A172 (cell line): ENCODE measurements around the gene JMJD8. TPM values are rescaled to one million over a fixed set of nuclear protein-coding genes. Genes with fewer than 3 reads are reported as not detected.

Source experiments
- DNase-seq: peaks from one replicate; pipeline ENCODE4 v3.0.0-alpha.2; 2015; ENCODE audit warnings: low spot score
- total RNA-seq: library from RNA; depleted of rRNA; stranded (reverse); fragments of >200 nt; shearing (Covaris generic); gene quantifications from 2 replicates; pipeline ENCODE4 v1.2.3, GENCODE V29; 2014

The JMJD8 gene
- total RNA-seq, 1 experiment from 2014 or later: 1.6 TPM

DNA sequence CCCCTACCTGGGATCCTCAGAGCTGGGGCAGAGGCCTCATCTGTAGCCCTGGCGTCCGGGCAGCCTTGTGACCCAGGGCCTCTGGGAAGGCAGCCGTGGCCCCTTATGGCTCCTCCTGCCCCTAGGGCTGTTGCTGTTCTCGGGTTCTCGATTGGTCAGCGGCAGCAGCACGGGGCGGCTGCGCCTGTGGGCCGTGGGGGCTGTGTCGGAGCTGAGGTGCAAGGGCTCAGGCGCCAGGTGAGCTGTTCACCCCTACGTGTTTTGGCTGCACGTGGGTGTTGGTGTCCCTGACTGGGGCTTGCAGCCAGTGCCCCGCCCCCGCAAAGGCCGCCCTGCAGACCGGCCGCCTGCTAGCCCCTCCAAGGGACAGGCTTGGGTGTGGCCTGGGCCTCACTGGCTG lies 22.0 kb downstream of the JMJD8 start:
- DNase-seq: no peak

GRCh38 chr16:661184-661821 lies 22.8 kb downstream of the JMJD8 start:
- no peak for DNase-seq

DNA sequence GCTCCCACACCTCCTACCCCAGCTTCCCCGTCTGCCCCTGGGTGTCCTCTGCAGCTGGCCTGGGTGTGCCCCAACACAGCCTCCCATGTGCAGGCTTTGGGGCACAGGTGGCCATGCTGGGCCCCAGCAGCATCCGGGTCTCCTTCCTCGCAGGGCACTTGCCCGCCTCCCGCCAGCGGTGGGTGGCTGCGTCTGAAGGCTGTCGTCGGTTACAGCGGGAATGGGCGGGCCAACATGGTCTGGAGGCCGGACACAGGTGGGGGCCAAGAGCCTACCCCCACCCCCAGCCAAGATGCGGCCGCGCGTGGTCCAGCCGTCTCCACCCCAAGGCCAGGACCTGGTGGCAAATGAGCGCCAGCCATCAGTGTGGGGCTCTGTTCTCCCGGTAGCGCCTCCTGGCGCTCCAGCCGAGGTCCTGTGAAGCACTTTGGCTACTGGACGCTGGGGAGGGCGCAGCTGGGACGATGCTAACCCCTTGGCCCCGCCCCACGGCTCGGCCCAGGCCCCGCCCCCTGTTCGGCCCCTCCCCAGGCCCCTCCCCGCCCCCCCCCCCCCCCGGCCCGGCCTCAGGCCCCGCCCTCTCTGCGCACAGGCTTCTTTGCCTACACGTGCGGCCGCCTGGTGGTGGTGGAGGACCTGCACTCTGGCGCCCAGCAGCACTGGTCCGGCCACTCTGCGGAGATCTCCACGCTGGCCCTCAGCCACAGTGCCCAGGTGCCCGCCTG lies 23.5 kb downstream of the JMJD8 start:
- DNase-seq: no peak

DNA sequence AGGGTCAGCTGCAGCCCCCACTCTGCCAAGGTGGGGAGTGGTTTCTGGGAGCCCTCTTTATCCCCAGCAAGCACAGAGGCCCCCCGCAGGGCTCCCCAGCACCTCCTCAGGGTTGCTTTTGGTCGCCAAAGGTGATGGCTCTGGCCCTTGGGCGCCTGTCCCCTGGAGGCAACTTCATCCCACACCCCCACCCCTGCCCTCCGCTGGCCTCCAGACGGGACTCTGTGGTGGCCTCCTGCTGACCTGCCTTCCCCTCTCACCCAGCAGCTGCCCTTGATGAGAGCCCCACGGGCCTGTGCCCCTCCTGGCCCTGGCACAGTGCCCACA lies 24.0 kb downstream of the JMJD8 start:
- no peak for DNase-seq

DNA sequence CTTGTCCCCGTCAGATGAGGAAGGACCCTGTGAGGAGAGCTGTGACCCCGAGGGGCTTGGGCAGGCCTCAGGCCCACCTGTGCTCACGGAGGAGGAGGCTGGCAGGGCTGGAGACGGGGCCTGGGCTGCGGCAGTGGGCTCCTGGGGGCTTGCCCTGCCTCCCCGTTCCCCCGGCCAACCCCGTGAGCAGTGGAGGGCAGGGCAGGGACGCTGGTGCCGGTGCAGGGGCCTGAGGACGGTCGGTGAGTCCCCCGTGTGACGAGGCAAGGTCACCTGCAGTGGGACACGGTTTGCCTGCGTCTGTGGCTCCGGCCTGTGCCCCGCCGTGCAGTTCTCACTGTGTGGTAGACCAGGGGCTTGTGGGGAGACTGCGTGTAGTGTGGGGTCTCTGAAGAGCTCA lies 24.5 kb downstream of the JMJD8 start:
- no peak for DNase-seq

DNA sequence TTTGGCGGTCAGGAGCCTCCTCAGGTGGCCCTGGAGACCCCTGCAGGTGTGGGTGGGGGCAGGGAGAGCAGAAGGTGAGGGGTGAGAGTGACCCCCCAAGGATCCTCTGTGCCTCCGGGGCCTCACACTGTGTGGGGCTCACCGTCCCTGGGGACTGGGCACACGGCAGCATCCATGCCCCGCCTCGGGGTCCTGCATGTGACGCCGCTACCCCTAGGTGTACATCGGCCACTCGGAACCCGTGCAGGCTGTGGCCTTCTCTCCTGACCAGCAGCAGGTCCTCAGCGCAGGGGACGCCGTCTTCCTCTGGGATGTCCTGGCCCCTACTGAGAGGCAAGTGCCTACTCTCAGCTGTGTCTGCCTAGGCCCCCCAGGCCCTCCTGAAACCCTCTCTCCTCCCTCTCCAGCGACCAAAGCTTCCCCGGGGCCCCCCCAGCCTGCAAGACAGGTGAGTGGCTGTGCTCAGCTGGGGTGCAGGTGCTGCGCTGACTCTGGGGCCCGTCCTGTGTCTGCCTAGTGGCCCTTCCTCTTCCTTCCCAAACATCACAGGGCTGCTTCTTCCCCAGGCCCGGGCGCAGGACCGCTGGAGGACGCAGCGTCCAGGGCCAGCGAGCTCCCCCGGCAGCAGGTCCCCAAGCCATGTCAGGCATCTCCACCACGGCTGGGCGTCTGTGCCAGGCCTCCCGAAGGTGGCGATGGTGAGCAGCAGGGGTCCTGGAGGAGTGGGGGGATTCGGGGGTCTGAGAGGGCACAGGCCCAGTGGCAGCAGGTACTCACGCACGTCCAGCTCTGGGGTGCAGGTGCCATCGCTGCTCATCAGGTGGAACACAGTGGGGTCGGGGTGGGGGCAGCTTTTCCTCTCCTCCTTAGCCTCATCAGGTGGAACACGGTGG lies 25.2 kb downstream of the JMJD8 start:
- no peak for DNase-seq

GRCh38 chr16:657487-657886 lies 26.6 kb downstream of the JMJD8 start:
- DNase-seq: no peak

- DNase-seq: no peak
Measured at GRCh38 chr16:654034-654433, 30.1 kb downstream of the JMJD8 start.

DNA sequence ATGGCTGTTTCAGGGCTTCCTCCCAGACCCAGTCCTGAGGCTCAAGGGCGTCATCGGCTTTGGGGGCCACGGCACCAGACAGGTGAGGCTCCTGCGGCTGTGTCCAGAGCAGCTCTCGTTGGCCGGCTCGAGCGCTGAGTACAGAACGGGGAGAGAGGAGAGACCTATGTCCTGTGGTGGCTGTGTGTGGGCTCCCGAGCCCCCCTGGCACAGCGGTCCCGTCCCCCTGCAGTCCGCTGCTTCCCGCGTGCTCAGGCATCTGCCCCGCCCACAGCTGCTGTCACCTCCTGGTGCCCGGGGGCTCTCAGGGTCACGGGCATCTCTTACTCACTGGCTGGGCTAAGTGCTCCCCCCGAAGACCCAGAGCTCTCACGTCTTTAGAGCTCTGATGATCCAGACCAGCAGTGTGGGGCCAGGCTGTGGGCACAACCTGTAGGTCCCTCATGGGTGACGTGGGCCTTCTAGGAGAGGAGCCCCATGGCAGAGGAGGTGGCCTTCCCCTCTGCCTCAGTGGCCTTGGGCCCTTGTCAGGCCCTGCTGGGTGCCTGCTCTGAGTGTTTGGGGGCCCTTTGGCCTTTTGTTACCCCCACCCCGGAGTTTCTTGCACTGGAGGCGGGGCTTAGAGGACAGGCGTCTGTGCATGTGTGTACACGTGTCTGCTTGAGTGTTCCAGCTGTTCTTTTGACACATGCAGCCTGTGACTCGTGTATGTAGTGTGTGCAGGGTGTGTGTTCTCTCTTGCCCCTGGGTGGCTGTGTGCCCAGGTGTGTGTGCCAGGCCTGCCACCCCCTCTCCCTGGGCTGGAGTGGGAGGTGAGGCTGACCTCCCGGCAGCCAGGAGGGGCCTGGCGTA lies 31.5 kb downstream of the JMJD8 start:
- DNase-seq: no peak

- peak; percentile 43 for DNase-seq
Measured at GRCh38 chr16:651844-652243, 32.3 kb downstream of the JMJD8 start.

GRCh38 chr16:649631-650030 lies 34.5 kb downstream of the JMJD8 start:
- DNase-seq: no peak

- DNase-seq: peak; percentile 79
Measured at GRCh38 chr16:648781-649589, 35.1 kb downstream of the JMJD8 start, which contains the start of gene WDR90. Gene WDR90, plus strand, starts transcription at chr16:649365. Its CDS starts 52 bp downstream, at chr16:649417.

DNA sequence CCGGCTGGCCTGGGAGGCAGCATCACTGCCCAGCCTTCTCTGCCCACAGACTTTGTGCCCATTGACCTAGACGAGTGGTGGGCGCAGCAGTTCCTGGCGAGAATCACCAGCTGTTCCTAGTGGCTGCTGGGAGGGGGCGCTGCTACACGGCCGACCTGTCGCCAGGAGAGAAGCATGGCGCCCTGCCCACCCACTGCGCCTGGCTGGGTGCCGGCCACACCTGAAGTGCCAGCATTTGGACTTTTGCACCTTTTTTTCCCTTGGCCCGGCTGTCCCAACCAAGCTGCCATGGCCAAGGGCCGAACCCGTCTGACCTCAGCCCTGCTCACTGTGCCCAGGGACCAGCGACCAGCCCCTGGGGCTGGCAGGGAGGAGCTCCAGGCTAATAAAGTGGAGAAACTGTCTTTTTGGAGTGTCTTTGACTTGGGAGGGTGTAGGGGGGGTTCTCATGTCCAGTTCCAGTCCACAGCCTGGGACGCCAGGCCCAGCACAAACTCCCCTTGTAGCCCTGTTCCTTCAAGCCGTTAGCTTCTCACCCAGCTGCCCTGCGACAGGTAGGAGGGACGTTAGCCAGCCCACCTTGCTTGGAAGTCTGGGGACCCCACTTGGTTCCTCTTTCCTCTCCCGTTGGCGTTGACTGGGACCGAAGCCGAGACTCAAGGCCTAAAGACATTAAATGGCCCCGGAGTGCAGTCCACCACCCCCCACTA lies 35.9 kb downstream of the JMJD8 start:
- DNase-seq: no peak

DNA sequence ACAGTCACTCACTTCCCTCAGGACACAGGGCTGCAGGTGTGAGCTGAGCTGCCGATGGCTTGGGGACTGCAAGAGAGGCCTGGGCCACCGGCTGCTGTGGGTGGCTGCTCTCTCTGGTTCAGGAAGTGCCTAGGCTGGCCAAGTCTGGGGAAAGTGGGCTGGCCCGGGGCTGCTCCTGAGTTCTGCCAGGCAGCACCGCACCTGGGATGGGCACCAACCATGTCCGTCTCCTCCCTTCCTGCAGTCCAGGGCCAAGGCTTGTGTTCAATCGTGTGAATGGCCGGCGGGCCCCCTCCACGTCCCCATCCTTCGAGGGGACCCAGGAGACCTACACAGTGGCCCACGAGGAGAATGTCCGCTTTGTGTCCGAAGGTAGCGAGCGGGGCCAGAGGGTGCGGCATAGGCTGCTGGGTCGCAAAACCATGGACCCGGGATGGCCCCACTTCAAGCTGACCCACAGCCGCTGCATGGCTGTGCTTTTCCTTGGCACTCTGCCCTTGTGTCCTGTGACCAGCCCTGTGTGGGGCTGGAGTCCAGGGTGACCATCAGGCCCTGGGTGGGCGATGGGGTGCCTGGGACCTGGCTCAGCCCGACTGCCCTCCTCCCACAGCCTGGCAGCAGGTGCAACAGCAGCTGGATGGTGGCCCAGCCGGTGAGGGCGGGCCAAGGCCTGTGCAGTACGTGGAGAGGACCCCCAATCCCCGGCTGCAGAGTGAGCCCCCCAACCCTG lies 36.8 kb downstream of the JMJD8 start:
- no peak for DNase-seq

DNA sequence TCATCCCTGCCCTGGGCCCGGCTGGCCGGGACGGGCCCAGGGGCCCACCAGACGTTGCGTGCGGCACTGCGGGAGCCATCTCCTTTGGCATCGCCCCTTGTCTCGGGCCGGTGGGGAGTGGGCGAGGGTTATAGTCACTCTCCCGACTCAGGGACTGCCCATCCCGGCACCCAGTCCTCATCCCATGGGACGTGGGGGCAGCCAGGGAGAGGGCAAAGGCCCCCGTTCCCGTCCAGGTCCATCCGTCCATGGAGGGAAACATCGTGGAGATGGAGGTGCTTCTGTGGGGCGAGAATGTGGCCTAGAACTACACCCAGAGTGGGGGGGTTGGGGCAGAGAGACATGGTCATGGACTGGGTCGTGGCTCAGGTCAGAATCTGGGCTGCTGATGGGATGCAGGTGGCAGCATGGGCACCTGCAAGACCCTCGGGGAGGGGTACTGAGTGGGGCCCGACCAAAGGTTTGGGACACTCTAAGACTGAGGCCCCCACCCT lies 37.4 kb downstream of the JMJD8 start:
- no peak for DNase-seq

DNA sequence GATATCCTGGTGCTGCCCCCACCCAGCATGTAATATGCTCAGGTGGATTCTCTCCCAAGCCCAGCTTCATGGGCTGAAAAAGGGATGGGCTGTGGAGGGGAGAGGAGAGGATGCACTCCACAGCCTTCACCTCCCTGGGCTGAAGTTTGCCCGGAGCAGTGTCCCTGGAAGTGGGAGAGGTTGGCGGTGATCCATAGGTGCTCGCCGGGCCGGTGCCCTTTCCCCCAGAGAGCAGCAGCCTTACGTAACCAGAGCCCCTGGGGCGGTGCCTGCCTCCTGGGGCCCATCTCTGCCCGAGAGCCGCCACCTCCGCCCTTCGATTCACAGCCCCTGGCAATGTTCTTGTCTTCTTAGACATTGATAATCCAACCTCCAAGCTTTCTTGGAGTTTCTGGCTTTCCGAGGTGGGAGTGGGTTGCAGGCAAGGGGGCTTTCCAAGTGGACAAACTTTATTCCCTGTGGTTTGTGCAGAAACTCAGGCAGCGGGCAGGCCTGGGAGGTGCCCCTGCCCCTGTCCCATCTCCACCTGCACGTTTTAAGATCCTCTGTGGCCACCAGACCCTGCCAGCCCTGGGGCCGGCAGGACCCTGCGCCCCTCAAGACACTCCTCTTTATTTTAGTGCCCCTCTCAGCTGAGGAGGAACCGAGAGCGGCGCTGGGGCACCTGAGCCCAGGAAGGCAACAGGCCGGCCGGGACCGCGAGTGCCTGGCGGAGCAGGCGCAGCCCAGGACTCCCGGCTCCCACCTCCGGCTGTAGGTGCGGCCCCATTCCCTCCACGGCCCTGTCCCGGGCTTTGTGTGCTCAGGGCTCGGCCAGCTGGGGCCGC lies 38.1 kb downstream of the JMJD8 start:
- DNase-seq: no peak

- no peak for DNase-seq
Measured at GRCh38 chr16:644556-644955, 39.6 kb downstream of the JMJD8 start.

GRCh38 chr16:643050-643368 lies 41.1 kb downstream of the JMJD8 start:
- DNase-seq: no peak
